IMR-90 (cell line): ENCODE data around the gene DHRS7. TPM values are rescaled to one million over a fixed set of nuclear protein-coding genes. Genes with fewer than 3 reads are reported as not detected.

Source experiments
- ATAC-seq: fragments of 200-7000 bp; cut with Tn5 transposase; 2 replicates; pipeline ENCODE4 v1.9.1; 2020; ENCODE audit warnings: low read depth, mild to moderate bottlenecking, moderate library complexity
- BruUV-seq: library from RNA; stranded (reverse); fragments of 400-500 nt; replicated peaks from 2 replicates; lab custom pipeline; 2021; lab: Mats Ljungman, UMichigan
- CTCF ChIA-PET: fragments of 300-600 bp; formaldehyde crosslinking; extraction: SDS; loops from one replicate; lab custom pipeline; 2021; ENCODE audit warnings: antibody characterized with exemption; lab: Yijun Ruan, JAX
- POLR2A ChIA-PET: fragments of 300-600 bp; sonication (Branson Sonifier 250); formaldehyde crosslinking; loops from one replicate; lab custom pipeline; 2022; ENCODE audit warnings: antibody characterized with exemption; ENCODE audit not compliant: unreplicated experiment; lab: Charles Lee
- DNase-seq: peaks from one replicate; pipeline ENCODE4 v3.0.0; 2013
- H2AFZ ChIP-seq: replicated peaks from 2 replicates; pipeline ENCODE3; 2013; ENCODE audit warnings: low read length, mild to moderate bottlenecking; ENCODE audit not compliant: poor library complexity
- H2AK5ac ChIP-seq: 2 replicates; pipeline ENCODE4 v1.6.1; 2013; ENCODE audit warnings: low read depth, low read length, inconsistent platforms
- H2AK9ac ChIP-seq: replicated peaks from 2 replicates; pipeline ENCODE3; 2013; ENCODE audit warnings: mild to moderate bottlenecking, low read depth, low read length, moderate library complexity; ENCODE audit not compliant: poor library complexity
- H2BK120ac ChIP-seq: 2 replicates; pipeline ENCODE4 v1.6.1; 2013; ENCODE audit warnings: low read depth, low read length, inconsistent platforms
- H2BK15ac ChIP-seq: 3 replicates; pipeline ENCODE4 v1.6.1; 2013; ENCODE audit warnings: low read depth, low read length, inconsistent platforms
- H2BK20ac ChIP-seq: 2 replicates; pipeline ENCODE4 v1.6.1; 2013; ENCODE audit warnings: low read depth, mild to moderate bottlenecking, inconsistent platforms, low read length, moderate library complexity
- H2BK5ac ChIP-seq: 2 replicates; pipeline ENCODE4 v1.6.1; 2013; ENCODE audit warnings: mild to moderate bottlenecking, low read depth, low read length, inconsistent platforms; ENCODE audit not compliant: poor library complexity, severe bottlenecking
- H3K14ac ChIP-seq: replicated peaks from 2 replicates; pipeline ENCODE4 v1.6.1; 2013; ENCODE audit warnings: low read depth, low read length, inconsistent platforms
- H3K18ac ChIP-seq: 2 replicates; pipeline ENCODE4 v1.6.1; 2013; ENCODE audit warnings: low read depth, low read length, control low read depth
- H3K23ac ChIP-seq: 2 replicates; pipeline ENCODE4 v1.6.1; 2013; ENCODE audit warnings: low read depth, low read length, inconsistent platforms
- H3K27ac ChIP-seq: 2 replicates; pipeline ENCODE4 v1.5.1; 2013; ENCODE audit warnings: mild to moderate bottlenecking, control low read depth, low read length; ENCODE audit not compliant: insufficient read depth
- H3K27me3 ChIP-seq: 2 replicates; pipeline ENCODE4 v1.6.1; 2013; ENCODE audit warnings: low read length; ENCODE audit not compliant: control insufficient read depth, insufficient read depth
- H3K36me3 ChIP-seq: 2 replicates; pipeline ENCODE4 v1.6.1; 2013; ENCODE audit warnings: low read length, mixed read lengths; ENCODE audit not compliant: control insufficient read depth, insufficient read depth
- H3K4ac ChIP-seq: 2 replicates; pipeline ENCODE4 v1.6.1; 2013; ENCODE audit warnings: low read depth, low read length, inconsistent platforms
- H3K4me1 ChIP-seq: 2 replicates; pipeline ENCODE4 v1.6.1; 2013; ENCODE audit warnings: low read length, mixed read lengths; ENCODE audit not compliant: control insufficient read depth, insufficient read depth
- H3K4me2 ChIP-seq: 2 replicates; pipeline ENCODE4 v1.6.1; 2013; ENCODE audit warnings: low read depth, mild to moderate bottlenecking, control low read depth, low read length, moderate library complexity
- H3K4me3 ChIP-seq: 2 replicates; pipeline ENCODE4 v1.5.1; 2013; ENCODE audit warnings: low read depth, mild to moderate bottlenecking, control low read depth, low read length, moderate library complexity; ENCODE audit not compliant: insufficient read depth
- H3K56ac ChIP-seq: 2 replicates; pipeline ENCODE4 v1.6.1; 2013; ENCODE audit warnings: low read length, inconsistent platforms; ENCODE audit not compliant: insufficient read depth; ENCODE audit errors: extremely low read depth
- H3K79me1 ChIP-seq, 2 experiments: 2 replicates each; pipeline ENCODE4 v1.6.1; 2013; ENCODE audit warnings: low read length in 2 of 2, inconsistent platforms in 1 of 2, low read depth in 1 of 2
- H3K9ac ChIP-seq: 2 replicates; pipeline ENCODE4 v1.6.1; 2013; ENCODE audit warnings: low read depth, low read length, control low read depth
- H3K9me1 ChIP-seq: 2 replicates; pipeline ENCODE4 v1.6.1; 2013; ENCODE audit warnings: low read length, inconsistent platforms; ENCODE audit not compliant: insufficient read depth
- H3K9me3 ChIP-seq: 2 replicates; pipeline ENCODE4 v1.6.1; 2013; ENCODE audit warnings: low read length; ENCODE audit not compliant: control insufficient read depth, insufficient read depth
- H4K20me1 ChIP-seq: 2 replicates; pipeline ENCODE4 v1.6.1; 2013; ENCODE audit warnings: low read length, inconsistent platforms; ENCODE audit not compliant: insufficient read depth
- H4K5ac ChIP-seq: 2 replicates; pipeline ENCODE4 v1.6.1; 2013; ENCODE audit warnings: mild to moderate bottlenecking, low read depth, low read length, control low read depth
- H4K8ac ChIP-seq, 2 experiments: 2 replicates each; pipeline ENCODE4 v1.6.1; 2013; ENCODE audit warnings: low read depth in 2 of 2, low read length in 2 of 2, control low read depth in 1 of 2, inconsistent platforms in 1 of 2
- H4K91ac ChIP-seq: 2 replicates; pipeline ENCODE4 v1.6.1; 2013; ENCODE audit warnings: low read depth, low read length, inconsistent platforms; ENCODE audit not compliant: insufficient read depth
- BHLHE40 ChIP-seq: fragments of 150-350 bp; IDR thresholded peaks from 2 replicates; pipeline ENCODE4 v1.6.1; 2016; ENCODE audit warnings: mild to moderate bottlenecking, low read depth, low read length
- CEBPB ChIP-seq: IDR thresholded peaks from 2 replicates; pipeline ENCODE4 v1.6.1; 2012; ENCODE audit warnings: low read depth, low read length, improper control_type of control experiment
- CHD1 ChIP-seq: IDR thresholded peaks from 2 replicates; pipeline ENCODE4 v1.6.1; 2012; ENCODE audit warnings: low read depth, low read length, improper control_type of control experiment
- FOS ChIP-seq: fragments of 150-350 bp; IDR thresholded peaks from 2 replicates; pipeline ENCODE4 v1.6.1; 2016; ENCODE audit warnings: low read depth, low read length
- MAFK ChIP-seq: IDR thresholded peaks from 2 replicates; pipeline ENCODE4 v1.6.1; 2012; ENCODE audit warnings: low read depth, low read length, improper control_type of control experiment
- MAZ ChIP-seq: IDR thresholded peaks from 2 replicates; pipeline ENCODE4 v1.6.1; 2012; ENCODE audit warnings: low read depth, mild to moderate bottlenecking, low read length, improper control_type of control experiment, moderate library complexity, borderline replicate concordance
- MXI1 ChIP-seq: IDR thresholded peaks from 2 replicates; pipeline ENCODE4 v1.6.1; 2012; ENCODE audit warnings: low read depth, mild to moderate bottlenecking, low read length, moderate library complexity, borderline replicate concordance
- NFE2L2 ChIP-seq: fragments of 150-350 bp; IDR thresholded peaks from 2 replicates; pipeline ENCODE4 v1.6.1; 2016; ENCODE audit warnings: low read depth, mild to moderate bottlenecking, low read length
- POLR2A ChIP-seq: IDR thresholded peaks from 2 replicates; pipeline ENCODE4 v1.6.1; 2012; ENCODE audit warnings: mild to moderate bottlenecking, low read depth, low read length
- RAD21 ChIP-seq: IDR thresholded peaks from 2 replicates; pipeline ENCODE4 v1.6.1; 2012; ENCODE audit warnings: low read length, improper control_type of control experiment
- RCOR1 ChIP-seq: IDR thresholded peaks from 2 replicates; pipeline ENCODE4 v1.6.1; 2012; ENCODE audit warnings: mild to moderate bottlenecking, low read length, improper control_type of control experiment; ENCODE audit not compliant: insufficient replicate concordance
- RFX5 ChIP-seq: IDR thresholded peaks from 2 replicates; pipeline ENCODE4 v1.8.0; 2012; ENCODE audit warnings: low read depth, mild to moderate bottlenecking, low read length, moderate library complexity
- SMC3 ChIP-seq: fragments of 150-350 bp; IDR thresholded peaks from 2 replicates; pipeline ENCODE4 v1.6.1; 2016; ENCODE audit warnings: low read depth, mild to moderate bottlenecking, antibody characterized with exemption, low read length, moderate library complexity
- WGBS, 2 experiments: methylation state at CpG; one replicate each; pipeline versions ENCODE4 v1.1.5 to v1.1.7; 2013; ENCODE audit warnings: missing lambda C conversion rate in 2 of 2; ENCODE audit not compliant: insufficient read length in 1 of 2; ENCODE audit errors: extremely low coverage in 2 of 2; 5-methylcytosine and 5-hydroxymethylcytosine counted together
- dilution Hi-C: fragments of 300-500 bp; cut with HindIII; formaldehyde crosslinking; loops from one replicate; pipeline ENCODE4 v1.14.3; 2018; ENCODE audit warnings: low sequenced_read_pairs; ENCODE audit not compliant: unreplicated experiment
- in situ Hi-C: fragments of 300-500 bp; cut with MboI; formaldehyde crosslinking; loops from 3 replicates; pipeline ENCODE4 v1.14.3; 2019; ENCODE audit warnings: low sequenced_read_pairs, inconsistent platforms, mixed read lengths
- intact Hi-C: fragments of 100-400 bp; cut with micrococcal nuclease; formaldehyde crosslinking; loops from 2 replicates; pipeline ENCODE4 v1.10.0; 2022
- polyA plus RNA-seq, 3 experiments: library from polyadenylated mRNA; depleted of rRNA; stranded (reverse); fragments of >200 nt; gene quantifications; 2 replicates each; pipeline ENCODE4 v1.2.3, GENCODE V29; 2012; ENCODE audit warnings: low replicate concordance in 1 of 3
- total RNA-seq: library from RNA; depleted of rRNA; stranded (reverse); fragments of >200 nt; gene quantifications from 2 replicates; pipeline ENCODE4 v1.2.3, GENCODE V29; 2012
- TF ChIP-seq, protein P1 (sequence below): fragments of 150-350 bp; IDR thresholded peaks from 2 replicates; pipeline ENCODE4 v1.6.1; 2016; ENCODE audit warnings: low read depth, mild to moderate bottlenecking, low read length, moderate library complexity, borderline replicate concordance
- TF ChIP-seq, protein P2 (sequence below): fragments of 150-350 bp; IDR thresholded peaks from 2 replicates; pipeline ENCODE4 v1.6.1; 2017; ENCODE audit warnings: mild to moderate bottlenecking, antibody characterized with exemption, low read length, low read depth
- TF ChIP-seq, protein P3 (sequence below): conservative IDR thresholded peaks from 2 replicates; pipeline ENCODE4 v1.5.1; 2012; ENCODE audit warnings: mild to moderate bottlenecking, low read depth, low read length, improper control_type of control experiment

DHRS7 gene
- total and polyA plus RNA-seq, 2 of the 4 experiments (the other 2 are of a cell fraction): 30.3 to 50.2 TPM

DNA sequence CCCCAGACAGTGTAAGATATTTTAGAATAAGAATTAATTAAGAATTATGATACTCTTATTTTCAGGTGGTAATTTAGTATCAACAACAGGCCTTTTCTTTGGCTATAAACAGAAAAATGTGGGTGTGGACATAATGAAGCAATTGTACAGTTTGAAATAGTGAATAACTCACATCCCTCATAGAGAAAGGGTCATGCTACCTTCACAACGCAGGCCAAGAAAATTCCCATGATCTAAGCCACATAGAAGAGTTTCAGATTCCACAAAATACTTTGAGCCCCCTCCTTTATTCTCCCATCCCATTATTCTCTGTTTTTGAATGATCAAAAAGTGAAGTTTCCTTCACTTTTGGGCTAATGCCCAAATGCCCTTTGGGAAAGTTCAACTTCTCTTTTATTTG is 23.5 kb upstream of the DHRS7 start:
- CTCF ChIA-PET: no interaction called here
- intact Hi-C loops: loop anchor here (2.0 kb wide), 1 partner anchor 368 kb away; no protein-coding TSS in a partner anchor

More for the DNA sequence above, 23.5 kb upstream of the DHRS7 start:
- Histone ChIP-seq H3K27me3 (peaks cover 6% of the 10 kb centered on the region), H3K9ac (no peak overlapping the region), H2BK5ac (no peak overlapping the region), H3K56ac (no peak overlapping the region), H3K4me3 (no peak overlapping the region), H3K23ac (no peak overlapping the region), H3K4ac (no peak overlapping the region), H2AK9ac (no peak overlapping the region), H3K14ac (no peak overlapping the region), H2AFZ (no peak overlapping the region), H3K36me3 (no peaks in the 10 kb centered on the region), H3K79me1 (no peaks in the 10 kb centered on the region), H2AK5ac (no peak overlapping the region), H3K4me2 (no peak overlapping the region), H2BK20ac (no peak overlapping the region), H2BK120ac (no peak overlapping the region), H3K9me1 (no peaks in the 10 kb centered on the region), H4K5ac (no peak overlapping the region), H3K4me1 (no peaks in the 10 kb centered on the region), H4K20me1 (no peaks in the 10 kb centered on the region), H3K27ac (no peak overlapping the region), H3K9me3 (no peaks in the 10 kb centered on the region), H4K91ac (no peak overlapping the region), H3K18ac (no peak overlapping the region), H2BK15ac (no peak overlapping the region), H4K8ac (no peak overlapping the region)
- no CpG with 5 or more reads among the region's 1 CpG for WGBS, 2 experiments
- POLR2A ChIA-PET: no interaction called here
- DNase-seq (no peak), ATAC-seq (no peak)
- no TSS peak for BruUV-seq
- dilution Hi-C loops (no loop called here), in situ Hi-C loops (no loop called here)
- no peak for TF ChIP-seq POLR2A
- no peak for TF ChIP-seq SMC3
- no peak for TF ChIP-seq RCOR1
- no peak for TF ChIP-seq MXI1
- no peak for TF ChIP-seq RAD21
- TF ChIP-seq MAFK: no peak
- TF ChIP-seq, protein P1, sequence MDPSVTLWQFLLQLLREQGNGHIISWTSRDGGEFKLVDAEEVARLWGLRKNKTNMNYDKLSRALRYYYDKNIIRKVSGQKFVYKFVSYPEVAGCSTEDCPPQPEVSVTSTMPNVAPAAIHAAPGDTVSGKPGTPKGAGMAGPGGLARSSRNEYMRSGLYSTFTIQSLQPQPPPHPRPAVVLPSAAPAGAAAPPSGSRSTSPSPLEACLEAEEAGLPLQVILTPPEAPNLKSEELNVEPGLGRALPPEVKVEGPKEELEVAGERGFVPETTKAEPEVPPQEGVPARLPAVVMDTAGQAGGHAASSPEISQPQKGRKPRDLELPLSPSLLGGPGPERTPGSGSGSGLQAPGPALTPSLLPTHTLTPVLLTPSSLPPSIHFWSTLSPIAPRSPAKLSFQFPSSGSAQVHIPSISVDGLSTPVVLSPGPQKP: no peak
- TF ChIP-seq FOS: no peak
- TF ChIP-seq CHD1: no peak
- no peak for TF ChIP-seq NFE2L2
- no peak for TF ChIP-seq CEBPB
- TF ChIP-seq, protein P2, sequence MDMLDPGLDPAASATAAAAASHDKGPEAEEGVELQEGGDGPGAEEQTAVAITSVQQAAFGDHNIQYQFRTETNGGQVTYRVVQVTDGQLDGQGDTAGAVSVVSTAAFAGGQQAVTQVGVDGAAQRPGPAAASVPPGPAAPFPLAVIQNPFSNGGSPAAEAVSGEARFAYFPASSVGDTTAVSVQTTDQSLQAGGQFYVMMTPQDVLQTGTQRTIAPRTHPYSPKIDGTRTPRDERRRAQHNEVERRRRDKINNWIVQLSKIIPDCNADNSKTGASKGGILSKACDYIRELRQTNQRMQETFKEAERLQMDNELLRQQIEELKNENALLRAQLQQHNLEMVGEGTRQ: no peak
- TF ChIP-seq BHLHE40: no peak
- TF ChIP-seq, protein P3, sequence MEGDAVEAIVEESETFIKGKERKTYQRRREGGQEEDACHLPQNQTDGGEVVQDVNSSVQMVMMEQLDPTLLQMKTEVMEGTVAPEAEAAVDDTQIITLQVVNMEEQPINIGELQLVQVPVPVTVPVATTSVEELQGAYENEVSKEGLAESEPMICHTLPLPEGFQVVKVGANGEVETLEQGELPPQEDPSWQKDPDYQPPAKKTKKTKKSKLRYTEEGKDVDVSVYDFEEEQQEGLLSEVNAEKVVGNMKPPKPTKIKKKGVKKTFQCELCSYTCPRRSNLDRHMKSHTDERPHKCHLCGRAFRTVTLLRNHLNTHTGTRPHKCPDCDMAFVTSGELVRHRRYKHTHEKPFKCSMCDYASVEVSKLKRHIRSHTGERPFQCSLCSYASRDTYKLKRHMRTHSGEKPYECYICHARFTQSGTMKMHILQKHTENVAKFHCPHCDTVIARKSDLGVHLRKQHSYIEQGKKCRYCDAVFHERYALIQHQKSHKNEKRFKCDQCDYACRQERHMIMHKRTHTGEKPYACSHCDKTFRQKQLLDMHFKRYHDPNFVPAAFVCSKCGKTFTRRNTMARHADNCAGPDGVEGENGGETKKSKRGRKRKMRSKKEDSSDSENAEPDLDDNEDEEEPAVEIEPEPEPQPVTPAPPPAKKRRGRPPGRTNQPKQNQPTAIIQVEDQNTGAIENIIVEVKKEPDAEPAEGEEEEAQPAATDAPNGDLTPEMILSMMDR: no peak
- TF ChIP-seq RFX5: no peak
- TF ChIP-seq MAZ: no peak
